Sigmoid colon (tissue), 7 donors: ENCODE measurements around the gene WDR37. TPM values are rescaled to one million over a fixed set of nuclear protein-coding genes. Genes with fewer than 3 reads are reported as not detected.

Experiments
- DNase-seq: peaks from one replicate; pipeline ENCODE4 v3.0.0-alpha.2; 2019
- H3K27ac ChIP-seq, 4 donors: fragments of 200-600 bp; sonication (generic); one replicate each; pipeline ENCODE4 v1.5.1; 2016 to 2019; ENCODE audit warnings: mild to moderate bottlenecking in 1 of 4
- H3K27me3 ChIP-seq, 3 donors: fragments of 200-600 bp; sonication (generic); one replicate each; pipeline ENCODE4 v1.5.1; 2019; ENCODE audit warnings: mild to moderate bottlenecking in 1 of 3
- H3K36me3 ChIP-seq, 4 donors: fragments of 200-600 bp; sonication (generic); one replicate each; pipeline ENCODE4 v1.5.1; 2016 to 2019
- H3K4me1 ChIP-seq, 4 donors: fragments of 200-600 bp; sonication (generic); one replicate each; pipeline ENCODE4 v1.5.1; 2017 to 2019
- H3K4me3 ChIP-seq, 4 donors: fragments of 200-600 bp; sonication (generic); one replicate each; pipeline ENCODE4 v1.5.1; 2017 to 2019; ENCODE audit warnings: mild to moderate bottlenecking in 2 of 4, moderate library complexity in 1 of 4
- H3K9me3 ChIP-seq, 4 donors: fragments of 200-600 bp in 3 of 4; sonication (generic) in 3 of 4; one replicate each; pipeline versions ENCODE4 v1.5.1 to v1.6.1; 2013 to 2019
- CTCF ChIP-seq, 4 experiments: fragments of 450-650 bp in 3 of 4; fragments of 200-600 bp in 1 of 4; IDR thresholded peaks; one replicate each; pipeline ENCODE4 v1.5.1; 2016 to 2019; ENCODE audit warnings: antibody characterized with exemption in 4 of 4, mild to moderate bottlenecking in 3 of 4, moderate library complexity in 2 of 4
- EP300 ChIP-seq, 4 donors: sonication (generic); formaldehyde crosslinking; IDR thresholded peaks; one replicate each; pipeline ENCODE4 v1.6.1; 2017; ENCODE audit warnings: antibody characterized with exemption in 4 of 4
- POLR2A ChIP-seq, 2 donors: fragments of 450-650 bp; IDR thresholded peaks; one replicate each; pipeline ENCODE4 v1.6.1; 2016; ENCODE audit warnings: antibody characterized with exemption in 2 of 2, mild to moderate bottlenecking in 2 of 2, moderate library complexity in 2 of 2
- POLR2AphosphoS5 ChIP-seq, 4 donors: sonication (generic); formaldehyde crosslinking; IDR thresholded peaks; one replicate each; pipeline ENCODE4 v1.6.1; 2017; ENCODE audit warnings: antibody characterized with exemption in 4 of 4
- WGBS, 2 donors: extraction: QIAGEN DNeasy Blood & Tissue Kit; methylation state at CpG; one replicate each; pipeline ENCODE4 v1.1.7; 2013; 5-methylcytosine and 5-hydroxymethylcytosine counted together
- intact Hi-C: fragments of 100-400 bp; cut with DNase I; formaldehyde crosslinking; loops from one replicate; pipeline ENCODE4 v1.15.1; 2023
- polyA plus RNA-seq, 3 donors: library from polyadenylated mRNA; stranded (reverse); fragments of 200-250 nt; gene quantifications; one replicate each; pipeline ENCODE4 v1.2.3, GENCODE V29; 2013
- total RNA-seq, 4 donors: library from RNA; depleted of rRNA; stranded (reverse); fragments of >200 nt; gene quantifications; one replicate each; pipeline ENCODE4 v1.1.0, GENCODE V29; 2016
- donor health status: healthy with polysubstance abuse.
- donor health status: Bipolar disorder and iron deficiency.
- donor health status: healthy.

WDR37 gene
- total and polyA plus RNA-seq, 7 donors, result 5.4 to 25.5 (median 10.6) TPM

GRCh38 chr10:1100691-1101368 is 44.6 kb downstream of the WDR37 start:
- WGBS, 2 donors, result 84 to 85% methylated on average over 23 of the region's 23 CpGs
- Histone ChIP-seq H3K27me3 (no peaks in the 10 kb centered on the region), H3K36me3 (peaks cover 9 to 79% (median 40%) of the 10 kb centered on the region in 4 donors), H3K4me3 (no peak overlapping the region), H3K27ac (no peak overlapping the region), H3K4me1 (peaks cover 0 to 11% (median 3%) of the 10 kb centered on the region in 4 donors), H3K9me3 (no peaks in the 10 kb centered on the region)
- intact Hi-C loops, result no loop called here
- TF ChIP-seq POLR2A (IDR thresholded peaks at IDR 0.05) (no peak), POLR2AphosphoS5 (IDR thresholded peaks at IDR 0.05) (no peak), CTCF (IDR thresholded peaks at IDR 0.05) (no peak), EP300 (IDR thresholded peaks at IDR 0.05) (no peak)
- DNase-seq, result no peak

- 97% methylated on average over 37 of the region's 37 CpGs for WGBS, 2 donors
- Histone ChIP-seq H3K27ac (no peak overlapping the region), H3K9me3 (no peaks in the 10 kb centered on the region), H3K36me3 (peaks cover 2 to 79% (median 40%) of the 10 kb centered on the region in 4 donors), H3K4me1 (peaks cover 0 to 11% (median 3%) of the 10 kb centered on the region in 4 donors), H3K4me3 (no peak overlapping the region), H3K27me3 (no peaks in the 10 kb centered on the region)
- DNase-seq, result no peak
- intact Hi-C loops, result no loop called here
- TF ChIP-seq POLR2A (IDR thresholded peaks at IDR 0.05), result no peak
- TF ChIP-seq POLR2AphosphoS5 (IDR thresholded peaks at IDR 0.05), result no peak
- TF ChIP-seq CTCF (IDR thresholded peaks at IDR 0.05), result no peak
- no peak for TF ChIP-seq EP300 (IDR thresholded peaks at IDR 0.05)
Observed at GRCh38 chr10:1101946-1102345, 45.8 kb downstream of the WDR37 start.

- H3K9me3 ChIP-seq, result no peaks in the 10 kb centered on the region
- no peaks in the 10 kb centered on the region for H3K27me3 ChIP-seq
- H3K4me1 ChIP-seq, result peaks cover 0 to 11% (median 3%) of the 10 kb centered on the region in 4 donors
- peaks cover 5 to 79% (median 39%) of the 10 kb centered on the region in 4 donors for H3K36me3 ChIP-seq
- no peak overlapping the region for H3K27ac ChIP-seq
- no peak overlapping the region for H3K4me3 ChIP-seq
- intact Hi-C loops, result no loop called here
- 91 to 94% methylated on average over 7 of the region's 7 CpGs for WGBS, 2 donors
- TF ChIP-seq EP300 (IDR thresholded peaks at IDR 0.05), result no peak
- TF ChIP-seq POLR2AphosphoS5 (IDR thresholded peaks at IDR 0.05), result no peak
- TF ChIP-seq CTCF (IDR thresholded peaks at IDR 0.05), result no peak
- TF ChIP-seq POLR2A (IDR thresholded peaks at IDR 0.05), result no peak
- DNase-seq, result no peak
Observed at GRCh38 chr10:1102416-1102815, 46.2 kb downstream of the WDR37 start.

DNA sequence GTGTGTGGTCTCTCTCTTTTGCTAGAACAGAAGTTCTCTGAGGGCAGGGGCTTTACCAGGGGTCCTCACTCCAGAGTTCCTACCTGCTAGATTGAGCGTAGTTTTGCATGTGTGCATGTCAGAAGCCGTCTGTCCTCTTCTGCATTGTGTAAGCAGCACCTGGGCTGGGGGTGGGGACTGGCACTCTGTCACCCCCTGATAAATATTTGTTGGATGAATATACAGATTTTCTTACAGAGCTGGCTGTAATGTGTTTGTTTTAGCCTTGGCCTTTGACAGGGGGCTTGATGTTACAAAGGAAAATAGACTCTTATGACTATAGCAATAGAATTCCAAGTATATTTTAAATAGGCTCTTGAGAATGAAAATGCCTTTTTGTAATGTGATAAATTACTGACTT is 46.6 kb downstream of the WDR37 start:
- no peaks in the 10 kb centered on the region for H3K9me3 ChIP-seq
- peaks cover 5 to 80% (median 40%) of the 10 kb centered on the region in 4 donors for H3K36me3 ChIP-seq
- H3K4me1 ChIP-seq, result peaks cover 0 to 11% (median 3%) of the 10 kb centered on the region in 4 donors
- no peak overlapping the region for H3K27ac ChIP-seq
- WGBS, 2 donors, result 93% methylated on average over 2 of the region's 2 CpGs
- no peak for DNase-seq
- no peak overlapping the region for H3K4me3 ChIP-seq
- H3K27me3 ChIP-seq, result no peaks in the 10 kb centered on the region
- intact Hi-C loops, result no loop called here
- TF ChIP-seq CTCF (IDR thresholded peaks at IDR 0.05), result no peak
- no peak for TF ChIP-seq POLR2A (IDR thresholded peaks at IDR 0.05)
- TF ChIP-seq POLR2AphosphoS5 (IDR thresholded peaks at IDR 0.05), result no peak
- TF ChIP-seq EP300 (IDR thresholded peaks at IDR 0.05), result no peak
